Sciatic nerve (tissue), 2 donors: ENCODE measurements around the gene SINHCAF. TPM values are rescaled to one million over a fixed set of nuclear protein-coding genes. Genes with fewer than 3 reads are reported as not detected.
"Not testable (repeated sequence)": the region's sequence is repeated elsewhere in the genome, so short reads cannot be mapped to it uniquely, and the experiment has no call there.

Experiments used
- ATAC-seq: fragments of 200-7000 bp; cut with Tn5 transposase; one replicate; pipeline ENCODE4 v1.9.1; 2020; ENCODE audit warnings: mild to moderate bottlenecking, moderate library complexity
- DNase-seq: peaks from one replicate; pipeline ENCODE4 v3.0.0-alpha.2; 2020; ENCODE audit warnings: low spot score
- intact Hi-C: fragments of 100-400 bp; cut with DNase I; formaldehyde crosslinking; loops from one replicate; pipeline ENCODE4 v1.14.2; 2022
- total RNA-seq: library from RNA; stranded (reverse); fragmentation: NEBNext Ultra II Directional; extraction: Animal tissue kit (Norgen Biotek cat#: 25700); gene quantifications from one replicate; pipeline ENCODE4 v1.2.1, GENCODE V29; 2021
- donor health status: DM: no; HTN: no; CAD: no.
- donor health status: DM: no; HTN: no; CAD: no.

Gene SINHCAF
- total RNA-seq, 1 donor from 2014 or later: 12.4 TPM

- DNase-seq: no peak
- no peak for ATAC-seq
- intact Hi-C loops: no loop called here
These were observed 50.5 kb downstream of the SINHCAF start for GRCh38 chr12:31275491-31275890.

- DNase-seq (no peak), ATAC-seq (no peak)
- intact Hi-C loops: no loop called here
These were observed 51.2 kb downstream of the SINHCAF start for GRCh38 chr12:31274520-31275300.

GRCh38 chr12:31273794-31274193 is 52.2 kb downstream of the SINHCAF start:
- ATAC-seq, DNase-seq, intact Hi-C loops: not testable (repeated sequence)

- ATAC-seq: no peak
- intact Hi-C loops: no loop called here
These were observed 53.2 kb downstream of the SINHCAF start for GRCh38 chr12:31272607-31273225.

GRCh38 chr12:31267966-31268365 is 58.0 kb downstream of the SINHCAF start:
- DNase-seq: no peak
- intact Hi-C loops: loop anchor here (10.0 kb wide), 1 partner anchor 413 kb away; no protein-coding TSS in a partner anchor
- ATAC-seq: no peak

More at GRCh38 chr12:31272607-31273225, 53.2 kb downstream of the SINHCAF start:
- no peak for DNase-seq

- intact Hi-C loops: loop anchor here (10.0 kb wide), 1 partner anchor 411 kb away; no protein-coding TSS in a partner anchor
- no peak for DNase-seq
- no peak for ATAC-seq
These were observed 60.2 kb downstream of the SINHCAF start for GRCh38 chr12:31265722-31266121.

GRCh38 chr12:31263661-31264060 is 62.3 kb downstream of the SINHCAF start:
- intact Hi-C loops: loop anchor here (10.0 kb wide), 1 partner anchor 409 kb away; no protein-coding TSS in a partner anchor
- no peak for ATAC-seq

GRCh38 chr12:31261744-31262143 is 64.2 kb downstream of the SINHCAF start:
- intact Hi-C loops: loop anchor here (10.0 kb wide), 1 partner anchor 407 kb away; no protein-coding TSS in a partner anchor
- ATAC-seq (no peak), DNase-seq (no peak)

More at GRCh38 chr12:31263661-31264060, 62.3 kb downstream of the SINHCAF start:
- no peak for DNase-seq

GRCh38 chr12:31260840-31261239 is 65.1 kb downstream of the SINHCAF start:
- DNase-seq: no peak
- intact Hi-C loops: loop anchor here (10.0 kb wide), 1 partner anchor 406 kb away; no protein-coding TSS in a partner anchor
- no peak for ATAC-seq

- intact Hi-C loops: loop anchor here (10.0 kb wide), 1 partner anchor 375 kb away; no protein-coding TSS in a partner anchor
- DNase-seq: no peak
These were observed 66.6 kb downstream of the SINHCAF start for GRCh38 chr12:31259136-31259886.

GRCh38 chr12:31257784-31258183 is 68.2 kb downstream of the SINHCAF start:
- no peak for DNase-seq
- intact Hi-C loops: loop anchor here (10.0 kb wide), 1 partner anchor 377 kb away; no protein-coding TSS in a partner anchor
- ATAC-seq: no peak

More at GRCh38 chr12:31259136-31259886, 66.6 kb downstream of the SINHCAF start:
- ATAC-seq: no peak

GRCh38 chr12:31251707-31252611 is 74.0 kb downstream of the SINHCAF start:
- not testable (repeated sequence) for ATAC-seq, DNase-seq
- intact Hi-C loops: loop anchor here (10.0 kb wide), 1 partner anchor 383 kb away; no protein-coding TSS in a partner anchor

- DNase-seq: no peak
- no peak for ATAC-seq
- intact Hi-C loops: loop anchor here (10.0 kb wide), 1 partner anchor 385 kb away; no protein-coding TSS in a partner anchor
These were observed 75.8 kb downstream of the SINHCAF start for GRCh38 chr12:31250179-31250578.

- ATAC-seq (no peak), DNase-seq (no peak)
- intact Hi-C loops: no loop called here
These were observed 76.6 kb downstream of the SINHCAF start for GRCh38 chr12:31249356-31249755.

GRCh38 chr12:31248815-31249214 is 77.1 kb downstream of the SINHCAF start:
- ATAC-seq: no peak
- DNase-seq: no peak
- intact Hi-C loops: no loop called here

- ATAC-seq (no peak), DNase-seq (no peak)
- intact Hi-C loops: no loop called here
These were observed 77.6 kb downstream of the SINHCAF start for GRCh38 chr12:31248337-31248736.

- DNase-seq (no peak), ATAC-seq (no peak)
- intact Hi-C loops: no loop called here
These were observed 79.5 kb downstream of the SINHCAF start for GRCh38 chr12:31246470-31246850.

- ATAC-seq: no peak
- no peak for DNase-seq
- intact Hi-C loops: no loop called here
These were observed 80.0 kb downstream of the SINHCAF start for GRCh38 chr12:31245822-31246469.
